ENCODE data around the gene ATP11B. TPM values are rescaled to one million over a fixed set of nuclear protein-coding genes. Genes with fewer than 3 reads are reported as not detected.

ATP11B gene
- total RNA-seq, 1 experiment from 2014 or later, result 70.1 TPM

GRCh38 chr3:182810574-182811268 lies 17.4 kb downstream of the ATP11B start:
- H3K4me1 ChIP-seq (ENCODE audit: insufficient read depth, low read length, poor library complexity, severe bottlenecking), result peaks cover 20% of the 10 kb centered on the region
- H3K9me3 ChIP-seq (ENCODE audit: low read depth, low read length, poor library complexity, severe bottlenecking), result no peaks in the 10 kb centered on the region
- no peaks in the 10 kb centered on the region for H3K36me3 ChIP-seq (ENCODE audit: insufficient read depth, low read length, poor library complexity, severe bottlenecking)
- H3K27me3 ChIP-seq (replicated peaks; ENCODE audit: insufficient read depth, low read depth, low read length, poor library complexity), result no peaks in the 10 kb centered on the region
- ChIA-PET POLR2A (ENCODE audit: low non-redundant PET) (no interaction called here), CTCF (no interaction called here)
- TF ChIP-seq CTCF (conservative IDR thresholded peaks at IDR 0.05; ENCODE audit: low read depth, low read length) (no peak), EZH2 (IDR thresholded peaks at IDR 0.05; ENCODE audit: borderline replicate concordance, low read depth, low read length, poor library complexity, severe bottlenecking) (no peak)
- H3K27ac ChIP-seq (ENCODE audit: low read depth, low read length, poor library complexity, severe bottlenecking), result no peak overlapping the region
- BruUV-seq (replicated peaks), result no TSS peak
- intact Hi-C loops (cut with micrococcal nuclease; ENCODE audit: unreplicated experiment), result no loop called here
- no peak for DNase-seq (ENCODE audit: low spot score)
- H3K4me3 ChIP-seq (ENCODE audit: low read depth, low read length, poor library complexity, severe bottlenecking), result no peak overlapping the region

GRCh38 chr3:182811269-182811596 lies 17.9 kb downstream of the ATP11B start:
- Histone ChIP-seq H3K4me3 (ENCODE audit: low read depth, low read length, poor library complexity, severe bottlenecking) (no peak overlapping the region), H3K36me3 (ENCODE audit: insufficient read depth, low read length, poor library complexity, severe bottlenecking) (no peaks in the 10 kb centered on the region)
- BruUV-seq (replicated peaks), result no TSS peak

GRCh38 chr3:182812123-182812522 lies 18.8 kb downstream of the ATP11B start:
- H3K27ac ChIP-seq (ENCODE audit: low read depth, low read length, poor library complexity, severe bottlenecking), result no peak overlapping the region
- DNase-seq (ENCODE audit: low spot score), result no peak
- no peak overlapping the region for H3K4me3 ChIP-seq (ENCODE audit: low read depth, low read length, poor library complexity, severe bottlenecking)
- BruUV-seq (replicated peaks), result no TSS peak
- POLR2A ChIA-PET (ENCODE audit: low non-redundant PET), result no interaction called here
- no peaks in the 10 kb centered on the region for H3K36me3 ChIP-seq (ENCODE audit: insufficient read depth, low read length, poor library complexity, severe bottlenecking)
- no peaks in the 10 kb centered on the region for H3K9me3 ChIP-seq (ENCODE audit: low read depth, low read length, poor library complexity, severe bottlenecking)
- intact Hi-C loops (cut with micrococcal nuclease; ENCODE audit: unreplicated experiment), result no loop called here
- CTCF ChIA-PET, result no interaction called here
- no peak for TF ChIP-seq CTCF (conservative IDR thresholded peaks at IDR 0.05; ENCODE audit: low read depth, low read length)
- TF ChIP-seq EZH2 (IDR thresholded peaks at IDR 0.05; ENCODE audit: borderline replicate concordance, low read depth, low read length, poor library complexity, severe bottlenecking), result no peak
- H3K27me3 ChIP-seq (replicated peaks; ENCODE audit: insufficient read depth, low read depth, low read length, poor library complexity), result no peaks in the 10 kb centered on the region
- H3K4me1 ChIP-seq (ENCODE audit: insufficient read depth, low read length, poor library complexity, severe bottlenecking), result peaks cover 30% of the 10 kb centered on the region

More at GRCh38 chr3:182811269-182811596, 17.9 kb downstream of the ATP11B start:
- TF ChIP-seq EZH2 (IDR thresholded peaks at IDR 0.05; ENCODE audit: borderline replicate concordance, low read depth, low read length, poor library complexity, severe bottlenecking) (no peak), CTCF (conservative IDR thresholded peaks at IDR 0.05; ENCODE audit: low read depth, low read length) (no peak)
- no peaks in the 10 kb centered on the region for H3K9me3 ChIP-seq (ENCODE audit: low read depth, low read length, poor library complexity, severe bottlenecking)
- no peak overlapping the region for H3K27ac ChIP-seq (ENCODE audit: low read depth, low read length, poor library complexity, severe bottlenecking)
- ChIA-PET POLR2A (ENCODE audit: low non-redundant PET) (no interaction called here), CTCF (no interaction called here)
- intact Hi-C loops (cut with micrococcal nuclease; ENCODE audit: unreplicated experiment), result no loop called here
- H3K27me3 ChIP-seq (replicated peaks; ENCODE audit: insufficient read depth, low read depth, low read length, poor library complexity), result no peaks in the 10 kb centered on the region
- H3K4me1 ChIP-seq (ENCODE audit: insufficient read depth, low read length, poor library complexity, severe bottlenecking), result peaks cover 25% of the 10 kb centered on the region
- DNase-seq (ENCODE audit: low spot score), result no peak

Data from A673 (cell line).